GM18907 (cell line): ENCODE results near the gene TCF12.
"Not testable (repeated sequence)": the region's sequence is repeated elsewhere in the genome, so short reads cannot be mapped to it uniquely, and the experiment has no call there.

Experiments used
- ATAC-seq: cut with Tn5 transposase; IDR thresholded peaks from one replicate; pipeline ENCODE4 v1.9.1; 2021; ENCODE audit warnings: mild to moderate bottlenecking, moderate library complexity; ENCODE audit not compliant: unreplicated experiment

Gene TCF12

DNA sequence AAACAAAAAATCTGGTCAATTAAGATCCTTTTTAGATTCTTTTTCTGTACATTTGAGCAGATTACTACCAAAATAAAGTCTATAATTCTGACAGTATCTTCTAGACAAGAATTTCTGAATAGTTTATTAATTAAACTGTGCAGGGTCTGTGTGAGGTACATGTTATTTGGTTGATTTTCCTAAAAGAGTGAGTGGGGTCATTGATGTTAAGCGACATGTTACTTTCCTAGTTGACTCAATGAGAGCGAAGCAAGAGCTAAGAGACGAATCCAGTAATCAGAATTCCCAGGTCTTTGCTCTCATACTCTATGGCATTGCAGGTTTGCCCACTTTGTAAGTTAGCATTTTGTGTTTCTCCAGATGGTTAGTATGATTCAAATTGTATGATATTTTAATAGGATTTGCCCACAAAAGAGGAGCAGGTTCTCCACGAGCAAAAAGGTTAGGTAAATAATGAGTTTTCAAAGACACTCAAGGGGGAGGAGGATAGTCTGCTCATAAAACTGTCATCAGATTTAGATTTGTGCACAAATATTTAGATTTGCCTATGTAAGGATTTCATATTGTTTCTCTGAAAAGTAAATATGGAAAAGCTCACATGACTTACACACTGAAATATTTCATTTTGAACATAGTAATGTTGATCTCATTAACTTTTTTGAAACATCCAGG is 240.7 kb downstream of the TCF12 start:
- no peak for ATAC-seq

DNA sequence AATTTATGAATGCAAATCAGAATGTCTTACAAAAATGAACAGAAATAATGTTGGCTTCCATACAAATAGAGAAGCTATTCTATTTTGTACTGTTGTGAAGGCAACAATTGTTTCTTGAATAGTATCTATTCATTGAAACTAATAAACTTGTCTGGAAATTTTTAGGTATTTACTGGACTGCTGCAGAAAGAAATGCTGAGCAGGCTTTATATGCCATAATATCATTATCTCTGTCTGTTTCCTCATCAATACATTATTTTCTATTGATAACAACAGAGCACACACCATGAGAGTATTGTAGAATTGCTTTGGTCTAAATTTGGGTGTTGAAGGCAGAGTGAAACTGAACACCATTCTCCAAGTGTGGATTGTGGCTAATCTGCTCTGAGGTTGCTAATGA is 241.3 kb downstream of the TCF12 start:
- no peak for ATAC-seq

DNA sequence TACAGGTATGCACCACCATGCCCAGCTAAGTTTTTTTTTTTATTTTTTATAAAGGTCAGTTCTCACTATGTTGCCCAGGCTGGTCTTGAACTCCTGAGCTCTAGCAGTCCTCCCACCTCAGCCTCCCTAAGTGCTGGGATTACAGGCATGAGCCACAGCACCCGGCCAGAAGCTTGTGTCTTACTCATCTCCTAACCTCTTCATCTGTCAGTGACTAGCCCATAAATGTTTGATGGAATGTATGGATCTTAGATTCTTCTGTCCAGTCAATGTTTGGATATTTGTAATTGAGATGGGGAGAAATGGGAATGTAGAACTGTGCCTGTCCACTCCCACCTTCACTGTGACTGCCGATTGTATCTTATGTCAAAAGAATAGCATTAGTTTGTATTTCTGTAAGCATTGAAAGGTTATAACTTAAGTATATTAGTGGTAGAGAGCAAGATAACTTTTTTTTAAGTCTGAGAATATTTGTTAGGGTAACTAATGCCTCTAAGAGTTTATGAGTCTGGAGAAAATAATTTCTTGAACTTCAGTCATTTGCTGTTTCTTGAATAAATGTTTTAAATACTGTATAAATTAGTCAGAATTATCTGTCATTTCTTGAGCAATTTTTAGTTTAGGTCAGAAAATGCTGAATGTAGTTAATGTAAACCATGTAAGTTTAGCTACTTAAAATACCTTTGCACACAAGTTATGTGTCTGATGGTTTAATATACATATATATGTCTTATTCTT is 242.5 kb downstream of the TCF12 start:
- no peak for ATAC-seq

DNA sequence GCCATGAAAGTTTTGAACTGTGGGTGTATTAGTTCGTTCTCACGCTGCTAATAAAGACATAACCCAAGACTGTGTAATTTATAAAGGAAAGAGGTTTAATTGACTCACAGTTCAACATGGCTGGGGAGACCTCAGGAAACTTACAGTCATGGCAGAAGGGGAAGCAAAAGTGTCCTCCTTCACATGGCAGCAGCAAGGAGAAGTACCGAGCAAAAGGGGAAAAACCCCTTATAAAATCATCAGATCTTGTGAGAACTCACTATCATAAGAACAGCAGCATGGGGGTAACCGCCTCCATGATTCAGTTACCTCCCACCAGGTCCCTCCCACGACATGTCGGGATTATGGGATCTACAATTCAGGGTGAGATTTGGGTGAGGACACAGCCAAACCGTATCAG is 245.8 kb downstream of the TCF12 start:
- ATAC-seq = not testable (repeated sequence)

DNA sequence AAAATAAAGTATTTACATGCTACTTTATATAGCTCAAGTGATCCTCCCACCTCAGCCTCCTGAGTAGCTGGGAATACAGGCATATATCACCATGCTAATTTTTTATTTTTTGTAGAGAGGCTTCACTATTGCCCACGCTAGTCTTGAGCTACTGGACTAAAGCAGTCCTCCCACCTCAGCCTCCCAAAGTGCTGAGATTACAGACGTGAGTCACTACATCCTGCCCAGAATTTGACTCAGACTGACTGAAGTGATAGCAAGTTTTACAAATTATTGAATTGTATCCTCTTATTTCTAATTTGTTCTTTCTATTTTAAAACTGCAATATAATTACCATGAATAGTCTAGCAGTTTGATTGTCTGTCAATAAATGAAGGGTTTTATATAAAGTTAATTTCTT is 247.5 kb downstream of the TCF12 start:
- ATAC-seq = no peak

DNA sequence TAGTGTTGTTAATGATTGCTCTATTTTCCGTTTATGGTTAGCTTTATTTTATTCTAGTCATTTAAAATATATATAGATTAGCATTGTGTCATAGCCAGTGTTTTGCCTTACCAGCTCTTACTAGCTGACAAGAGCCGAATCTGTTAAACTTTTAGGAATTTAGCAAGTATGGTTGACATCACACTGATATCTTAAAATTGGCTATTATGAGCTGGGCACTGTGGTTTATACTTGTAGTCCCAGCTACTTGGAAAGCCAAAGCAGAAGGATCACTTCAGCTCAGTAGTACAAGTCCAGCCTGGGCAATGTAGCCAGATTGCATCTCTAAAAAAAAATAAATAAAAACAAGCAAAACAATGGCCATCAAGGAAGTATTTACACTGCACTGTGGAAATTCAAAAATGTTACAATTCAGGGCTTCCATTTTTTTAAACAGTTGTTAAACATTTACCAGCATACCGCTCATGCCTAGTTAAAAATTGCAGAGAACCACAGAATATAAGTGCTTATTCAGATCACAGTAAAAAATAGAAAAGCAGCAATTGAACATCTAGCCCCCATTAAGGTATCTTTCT is 249.5 kb downstream of the TCF12 start:
- ATAC-seq = no peak

DNA sequence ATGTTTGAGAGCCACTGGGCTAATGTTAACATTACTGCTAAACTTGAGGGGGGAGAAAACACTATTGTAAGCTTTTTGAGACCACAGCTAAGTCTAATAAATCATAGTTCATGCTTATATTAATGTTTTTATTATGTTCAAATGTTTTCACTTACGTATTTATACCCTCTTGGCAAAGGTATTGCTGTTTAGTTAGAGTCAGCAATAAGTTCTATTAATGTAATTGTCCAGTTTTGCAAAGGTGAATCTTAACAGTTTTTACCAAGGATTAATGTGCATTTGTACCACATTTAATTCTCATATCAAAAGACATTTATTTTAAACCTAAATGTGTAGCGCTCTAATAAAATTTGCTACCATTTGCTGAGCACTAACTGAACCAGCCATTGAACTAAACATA is 251.2 kb downstream of the TCF12 start:
- ATAC-seq = no peak

DNA sequence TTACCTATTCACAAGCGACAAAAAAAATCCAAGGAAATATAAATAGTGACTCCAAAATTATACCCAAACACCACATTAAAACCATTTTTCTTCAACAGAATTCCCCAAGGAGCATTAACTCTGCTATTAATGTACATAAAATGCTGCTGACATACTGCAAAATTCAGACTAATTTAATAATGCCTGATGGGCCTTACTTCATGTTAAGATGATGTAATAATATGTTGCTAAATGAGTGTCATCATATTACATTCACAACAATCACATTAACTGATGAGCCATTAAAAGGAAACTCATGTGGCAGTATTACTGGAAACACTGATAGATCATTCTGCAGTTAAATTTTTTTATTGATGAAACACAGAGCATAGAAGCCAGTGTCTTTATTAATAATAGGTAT is 253.0 kb downstream of the TCF12 start:
- ATAC-seq = no peak

DNA sequence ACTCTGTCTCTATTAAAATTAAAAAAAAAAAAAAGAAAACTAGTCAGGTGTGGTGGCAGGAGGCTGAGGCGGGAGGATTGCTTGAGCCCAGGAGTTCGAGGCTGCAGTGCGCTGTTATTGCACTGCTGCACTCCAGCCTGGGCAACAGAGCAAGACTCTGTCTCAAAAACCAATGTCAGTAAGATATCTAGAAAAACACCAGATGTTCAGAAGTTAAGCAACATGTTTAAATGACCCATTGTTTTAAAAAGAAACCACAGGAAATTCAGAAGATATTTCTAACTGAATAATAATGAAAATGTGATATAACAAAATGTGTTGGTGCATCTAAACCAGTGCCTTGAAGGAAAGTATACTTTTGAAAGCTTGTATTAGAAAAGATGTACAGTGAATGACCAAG is 254.5 kb downstream of the TCF12 start:
- ATAC-seq = no peak

DNA sequence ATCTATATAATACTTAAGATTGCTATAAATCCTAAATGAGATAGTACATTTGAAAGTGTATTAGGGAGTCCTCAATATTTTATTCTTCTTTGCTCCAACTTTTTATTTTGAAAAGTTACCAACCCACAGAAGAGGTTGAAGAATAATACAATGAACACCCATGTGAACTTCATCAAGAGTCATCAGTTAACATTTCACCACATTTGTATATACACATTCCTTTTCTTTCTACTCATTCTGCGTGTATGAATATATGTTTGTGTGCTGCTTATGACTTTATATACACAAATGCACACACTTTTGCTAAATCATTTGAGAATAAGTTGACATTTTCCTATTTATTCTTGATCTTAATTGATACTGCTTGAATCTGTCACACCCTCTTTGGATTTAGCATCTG is 264.6 kb downstream of the TCF12 start:
- no peak for ATAC-seq

DNA sequence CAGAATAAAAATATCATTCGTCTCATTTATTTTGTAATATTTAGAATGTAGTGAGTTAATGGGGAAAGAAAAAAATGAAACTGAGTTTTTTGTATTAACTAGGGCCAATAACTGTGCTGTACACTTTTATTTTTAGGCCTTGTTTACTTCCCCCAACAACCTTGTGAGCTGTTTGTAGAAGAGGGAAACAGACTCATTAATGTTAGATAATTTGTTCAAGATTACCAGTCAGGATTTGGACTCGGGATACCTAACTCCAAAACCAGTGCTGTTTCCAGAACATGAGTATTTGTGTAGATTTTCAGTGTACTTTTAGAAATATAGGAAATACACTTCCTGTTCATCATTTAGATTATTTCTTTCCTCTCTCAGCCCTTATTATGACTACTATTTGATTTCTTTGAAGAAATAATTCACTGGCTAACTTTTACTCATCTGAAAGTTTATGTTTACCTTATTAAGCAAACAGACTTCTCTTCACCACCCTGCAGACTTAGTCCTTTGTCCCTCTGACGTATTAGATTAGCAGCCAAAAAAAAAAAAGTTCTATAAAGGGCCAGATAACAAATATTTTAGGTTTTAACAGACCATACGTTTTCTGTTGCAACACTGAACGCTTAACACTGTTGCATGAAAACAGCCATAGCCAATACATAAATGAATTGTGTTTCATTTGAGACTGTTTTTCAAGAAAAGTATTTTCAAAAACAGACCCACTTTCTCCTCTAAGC is 265.3 kb downstream of the TCF12 start:
- no peak for ATAC-seq

DNA sequence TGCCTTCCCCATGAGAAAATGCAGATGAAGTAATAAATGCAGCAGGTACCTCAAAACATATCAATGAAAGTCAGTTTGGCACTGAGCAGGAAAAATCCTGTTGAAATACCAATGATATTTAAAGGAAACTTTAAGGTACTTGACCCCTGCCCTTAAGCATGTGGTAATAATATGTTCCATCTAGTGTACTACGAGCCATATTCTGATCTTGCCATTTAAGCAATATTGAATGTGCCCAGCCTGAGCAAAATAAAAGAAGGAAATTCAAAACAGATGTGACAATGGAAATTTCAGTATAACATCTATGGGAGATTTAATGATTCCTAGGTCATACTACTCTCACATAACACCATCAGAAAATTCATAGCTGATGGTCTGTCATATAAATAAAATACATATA is 266.1 kb downstream of the TCF12 start:
- ATAC-seq = no peak

DNA sequence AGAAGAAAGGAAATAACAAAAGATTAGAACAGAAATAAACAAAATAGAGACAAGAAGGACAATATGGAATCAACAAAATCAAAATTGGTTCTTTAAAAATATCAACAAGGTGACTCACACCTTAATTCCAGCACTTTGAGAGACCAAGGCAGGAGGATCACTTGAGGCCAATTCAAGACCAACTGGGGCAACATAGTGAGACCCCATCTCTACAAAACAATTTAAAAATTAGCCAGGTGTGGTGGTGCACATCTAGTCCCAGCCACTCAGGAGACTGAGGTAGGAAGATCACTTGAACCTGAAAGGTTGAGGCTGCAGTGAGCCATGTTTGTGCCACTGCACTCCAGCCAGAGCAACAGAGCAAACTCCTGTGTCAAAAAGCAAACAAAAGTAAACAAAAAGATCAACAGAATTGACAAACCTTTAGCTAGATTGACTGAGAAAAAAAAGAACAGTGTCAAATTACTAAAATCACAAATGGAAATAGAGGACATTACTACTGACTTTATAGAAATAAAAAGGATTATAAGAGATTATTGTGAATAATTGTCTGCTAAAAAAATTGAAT is 267.1 kb downstream of the TCF12 start:
- no peak for ATAC-seq

DNA sequence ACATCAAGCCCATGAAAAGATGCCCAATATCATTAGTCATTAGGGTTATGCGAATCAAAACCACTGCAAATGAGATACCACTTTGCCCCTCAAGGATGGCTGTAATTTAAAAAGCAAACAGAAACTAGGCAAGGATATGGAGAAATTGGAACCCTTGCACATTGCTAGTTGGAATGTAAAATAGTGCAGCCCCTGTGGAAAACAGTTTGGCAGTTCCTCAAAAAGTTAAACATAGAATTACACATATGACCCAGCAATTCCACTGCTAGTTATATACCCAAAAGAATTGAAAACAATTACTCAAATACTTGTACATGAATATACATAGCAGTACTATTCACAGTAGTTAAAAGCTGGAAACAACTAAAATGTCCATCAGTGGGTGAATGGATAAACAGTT is 271.0 kb downstream of the TCF12 start:
- ATAC-seq = no peak

DNA sequence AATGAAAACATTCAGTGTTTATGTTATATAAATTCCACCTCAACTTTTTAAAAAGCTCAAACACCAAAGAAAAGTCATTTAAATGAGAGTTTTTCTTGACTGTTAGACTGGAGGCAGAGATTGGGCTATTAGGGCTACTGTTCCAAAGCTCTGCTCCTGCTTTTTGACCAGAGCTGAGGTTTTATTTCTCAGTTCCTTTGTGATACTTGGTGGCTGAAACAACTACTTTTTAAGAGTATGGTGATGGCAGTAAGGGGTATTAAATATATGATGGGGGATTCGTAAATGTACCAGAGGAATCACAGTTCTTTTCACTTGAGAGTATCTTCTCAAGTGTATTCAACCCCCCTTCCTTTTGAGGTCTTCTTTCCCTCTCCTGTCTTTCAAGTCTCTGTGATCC is 271.8 kb downstream of the TCF12 start:
- peak; percentile 52 for ATAC-seq

DNA sequence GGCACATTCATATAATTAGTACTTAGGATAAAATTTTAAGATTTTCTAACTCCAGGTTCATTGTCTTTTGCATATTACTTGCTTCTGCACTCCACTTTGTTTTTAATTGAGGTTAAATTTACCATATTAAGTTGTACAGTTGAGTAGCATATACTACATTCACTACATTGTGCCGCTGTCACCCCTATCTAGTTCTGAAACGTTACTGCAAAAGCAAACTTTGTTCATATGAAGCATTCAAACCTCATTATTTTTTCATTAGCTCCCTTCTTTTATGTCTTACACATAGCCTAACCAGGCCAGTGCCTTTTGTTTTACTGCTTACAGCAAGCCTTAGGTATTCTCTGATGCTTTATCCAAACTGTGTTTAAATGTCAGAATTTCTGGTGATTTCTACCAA is 274.7 kb downstream of the TCF12 start:
- ATAC-seq = no peak

DNA sequence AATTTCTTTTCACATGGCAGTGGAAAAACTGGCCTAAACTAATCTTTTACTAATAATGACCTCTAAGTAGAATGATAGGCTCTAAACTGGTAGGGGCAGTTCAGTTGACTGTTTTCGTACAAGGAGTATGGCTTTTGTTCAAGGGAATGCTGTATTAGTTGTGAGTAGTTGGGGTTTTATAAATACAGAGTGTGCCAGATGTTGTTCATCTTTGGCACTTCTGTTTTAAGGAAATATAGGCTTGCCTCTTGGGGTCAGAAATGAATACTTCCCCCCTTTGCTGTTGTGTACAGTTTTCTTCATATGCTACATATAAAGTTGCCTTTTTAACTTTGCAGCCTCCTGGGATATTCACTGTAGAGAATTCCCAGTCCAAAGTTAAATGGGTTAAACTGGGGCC is 276.9 kb downstream of the TCF12 start:
- no peak for ATAC-seq

DNA sequence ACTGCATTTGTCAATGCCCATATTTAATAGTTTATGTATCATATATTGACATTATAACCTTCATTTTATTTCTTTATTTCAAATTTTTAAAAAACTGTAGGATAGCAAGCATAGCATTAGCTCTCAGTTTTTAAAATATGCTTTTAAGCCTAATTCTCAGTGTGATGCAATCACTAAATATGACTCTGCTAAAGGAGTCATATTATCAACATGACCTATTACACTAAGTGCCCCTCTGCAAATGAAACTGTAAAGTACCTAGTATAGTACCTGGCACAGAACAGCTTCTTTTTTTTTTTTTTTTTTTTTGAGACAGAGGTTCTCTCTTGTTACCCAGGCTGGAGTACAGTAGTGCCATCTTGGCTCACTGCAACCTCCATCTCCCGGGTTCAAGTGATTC is 278.4 kb downstream of the TCF12 start:
- ATAC-seq = no peak

DNA sequence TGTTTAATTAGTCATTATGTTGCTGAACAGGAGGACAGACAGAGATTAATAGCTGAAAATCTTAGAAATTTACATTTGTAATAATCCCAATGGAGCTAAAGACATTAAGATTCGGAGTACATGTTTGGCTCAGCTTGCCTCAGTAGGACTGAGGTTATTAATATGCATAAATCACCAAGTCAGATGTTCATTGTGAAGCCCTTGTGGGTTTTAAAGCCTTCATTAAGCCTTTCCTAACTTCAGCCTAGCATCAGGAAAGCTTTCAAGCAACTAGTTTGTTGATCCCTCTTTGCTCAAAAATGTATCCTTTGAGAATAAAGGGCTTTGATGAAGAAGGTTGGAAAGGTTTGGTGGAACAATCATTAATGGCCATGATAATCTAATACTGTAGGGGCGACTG is 279.7 kb downstream of the TCF12 start:
- ATAC-seq = no peak

DNA sequence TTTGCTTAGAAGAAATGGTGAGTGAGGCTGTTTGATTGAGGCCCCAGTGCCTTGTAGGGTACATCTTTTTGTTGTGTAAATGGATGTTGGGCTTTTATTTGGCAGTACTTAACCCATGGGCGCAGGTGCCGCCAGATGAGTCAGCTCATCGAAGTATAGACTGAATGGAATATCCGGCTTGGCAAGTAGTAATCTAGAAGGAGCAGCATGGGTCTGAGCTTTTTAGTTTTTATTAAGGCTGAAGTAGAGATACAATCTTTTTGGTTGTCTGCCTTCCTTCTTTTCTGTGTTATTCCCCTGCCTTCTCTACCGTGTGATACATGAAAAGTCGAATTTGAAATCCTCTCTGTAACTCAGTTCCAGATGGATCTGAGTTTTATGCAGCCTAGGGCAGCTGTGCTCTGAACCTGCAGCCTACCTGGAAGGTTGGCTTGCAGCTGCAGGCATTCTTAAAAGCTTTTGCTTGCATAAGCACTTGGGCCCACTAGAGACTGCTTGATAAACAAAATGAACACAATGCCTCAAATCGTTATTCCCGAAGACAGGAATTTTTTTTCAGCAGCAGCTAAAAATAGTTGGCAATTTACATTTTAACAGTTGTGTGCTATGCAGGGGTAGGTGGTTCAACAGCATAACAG is 280.3 kb downstream of the TCF12 start:
- no peak for ATAC-seq

DNA sequence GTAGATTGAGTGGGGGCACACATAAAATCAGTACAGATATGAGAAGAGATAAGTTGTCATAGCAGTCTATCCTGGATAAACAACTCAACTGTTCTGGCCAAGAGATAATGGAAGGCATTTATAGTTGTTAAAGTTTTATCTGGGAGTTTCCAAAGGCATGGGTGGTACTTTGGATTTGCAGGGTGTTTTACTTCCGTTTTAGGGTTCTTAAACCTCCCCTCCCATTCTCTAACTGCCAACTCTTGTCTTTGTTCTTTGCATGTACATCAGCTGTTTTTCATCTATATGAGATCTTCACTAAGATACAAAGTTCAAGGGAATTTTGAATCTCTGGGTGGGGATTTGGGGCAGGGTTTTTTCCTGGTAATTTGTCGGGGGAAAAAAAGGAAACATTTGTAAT is 283.1 kb downstream of the TCF12 start:
- no peak for ATAC-seq
